HepG2 (cell line): ENCODE measurements around the gene TLR9. TPM values are rescaled to one million over a fixed set of nuclear protein-coding genes. Genes with fewer than 3 reads are reported as not detected.
A peak's percentile ranks its signal among the peaks of the same experiment; 100 is the strongest.

ENCODE experiments used
- BCLAF1 ChIP-seq: fragments of 450-650 bp; IDR thresholded peaks from 2 replicates; pipeline ENCODE4 v1.6.1; 2017; ENCODE audit warnings: mild to moderate bottlenecking
- MBNL3 ChIP-seq: fragments of 250-450 bp; sonication (Bioruptor Pico); conservative IDR thresholded peaks from 2 replicates; pipeline ENCODE4 v1.8.0; 2022; ENCODE audit warnings: mild to moderate bottlenecking, inconsistent platforms
- POLR2G ChIP-seq: fragments of 200-400 bp; formaldehyde crosslinking; IDR thresholded peaks from 2 replicates; pipeline ENCODE4 v1.6.1; 2018; ENCODE audit warnings: mild to moderate bottlenecking, low read depth, low read length, moderate library complexity
- RAD51 ChIP-seq: fragments of 450-650 bp; IDR thresholded peaks from 2 replicates; pipeline ENCODE4 v1.6.1; 2016; ENCODE audit warnings: borderline replicate concordance
- SP140L ChIP-seq: sonication (generic); formaldehyde crosslinking; IDR thresholded peaks from 2 replicates; pipeline ENCODE4 v1.4.0; 2020; ENCODE audit warnings: missing genetic modification reagents, borderline replicate concordance
- STAT6 ChIP-seq: sonication (generic); formaldehyde crosslinking; IDR thresholded peaks from 2 replicates; pipeline ENCODE4 v1.4.0; 2020; ENCODE audit warnings: missing genetic modification reagents, mild to moderate bottlenecking, borderline replicate concordance
- TAF1 ChIP-seq: sonication (generic); formaldehyde crosslinking; IDR thresholded peaks from 2 replicates; pipeline ENCODE4 v1.4.0; 2020; ENCODE audit warnings: missing genetic modification reagents
- ZNF136 ChIP-seq: sonication (generic); formaldehyde crosslinking; IDR thresholded peaks from 2 replicates; pipeline ENCODE4 v1.8.1; 2022; ENCODE audit warnings: low read depth, mild to moderate bottlenecking, moderate library complexity, missing genetic modification reagents
- ZNF225 ChIP-seq: sonication (generic); formaldehyde crosslinking; IDR thresholded peaks from 2 replicates; pipeline ENCODE4 v1.4.0; 2020; ENCODE audit warnings: mild to moderate bottlenecking, missing genetic modification reagents
- ZNF282 ChIP-seq: fragments of 450-650 bp; IDR thresholded peaks from 2 replicates; pipeline ENCODE4 v1.6.1; 2018; ENCODE audit not compliant: partially characterized antibody
- ZNF44 ChIP-seq: sonication (generic); formaldehyde crosslinking; IDR thresholded peaks from 2 replicates; pipeline ENCODE4 v1.5.1; 2020; ENCODE audit warnings: mild to moderate bottlenecking, missing genetic modification reagents
- ZNF503 ChIP-seq: sonication (generic); formaldehyde crosslinking; IDR thresholded peaks from 2 replicates; pipeline ENCODE4 v1.4.0; 2020; ENCODE audit warnings: missing genetic modification reagents
- ZNF580 ChIP-seq: IDR thresholded peaks from 2 replicates; pipeline ENCODE4 v1.6.1; 2016; ENCODE audit warnings: low read depth, borderline replicate concordance
- ZNF609 ChIP-seq: sonication (generic); formaldehyde crosslinking; IDR thresholded peaks from 2 replicates; pipeline ENCODE4 v1.4.0; 2020; ENCODE audit warnings: mild to moderate bottlenecking, missing genetic modification reagents, borderline replicate concordance
- ZNF639 ChIP-seq: conservative IDR thresholded peaks from 2 replicates; pipeline ENCODE4 v1.6.1; 2018; ENCODE audit warnings: missing genetic modification reagents
- polyA plus RNA-seq, 8 experiments: library from polyadenylated mRNA; depleted of rRNA in 3 of 8; stranded (reverse) in 7 of 8; unstranded in 1 of 8; fragments of >200 nt; fragmentation: Illumina TruSeq in 4 of 8; extraction: Trizol in 4 of 8; gene quantifications; 2 replicates each; pipeline versions ENCODE4 v1.2.1 to v1.2.3, GENCODE V29; 2011 to 2016; ENCODE audit warnings: low read depth in 4 of 8, missing spikeins in 1 of 8, mixed read lengths in 1 of 8; ENCODE audit not compliant: insufficient read depth in 1 of 8
- total RNA-seq, 5 experiments: library from RNA; depleted of rRNA; stranded (reverse); fragments of >200 nt; fragmentation: Illumina TruSeq; extraction: Trizol; gene quantifications; 2 replicates each; pipeline ENCODE4 v1.2.3, GENCODE V29; 2016; ENCODE audit warnings: low read depth in 1 of 5

The TLR9 gene
- total and polyA plus RNA-seq, 2 of the 13 experiments (the other 11 are each of a cell fraction or from before 2014, with no cell fraction given), result not detected

- TF ChIP-seq ZNF639 (CRISPR knock-in tag), result no peak
- TF ChIP-seq MBNL3 (CRISPR knock-in tag), result no peak
- peak; percentile 68 for TF ChIP-seq POLR2G
- TF ChIP-seq ZNF44 (CRISPR knock-in tag), result 0 out of 2 replicates have a peak, but pooled peaks have one; percentile 15
- TF ChIP-seq ZNF503 (CRISPR knock-in tag), result 0 out of 2 replicates have a peak, but pooled peaks have one; percentile 12
- no peak for TF ChIP-seq ZNF136 (CRISPR knock-in tag)
- TF ChIP-seq STAT6 (CRISPR knock-in tag), result no peak; the same call in 1 of the 2 replicates
- TF ChIP-seq ZNF609 (CRISPR knock-in tag), result 0 out of 2 replicates have a peak, but pooled peaks have one; percentile 27
- TF ChIP-seq ZNF282, result no peak
- TF ChIP-seq ZNF225, result no peak
- TF ChIP-seq TAF1 (CRISPR knock-in tag), result no peak
- no peak for TF ChIP-seq SP140L
- no peak for TF ChIP-seq RAD51
- TF ChIP-seq ZNF580 (CRISPR knock-in tag), result no peak
- no peak for TF ChIP-seq BCLAF1
Observed at GRCh38 chr3:52238193-52238760, 12.8 kb upstream of the TLR9 start (continued).
